Transverse colon (tissue), 4 donors: Measurements from ENCODE around the gene PTPRN2. TPM values are rescaled to one million over a fixed set of nuclear protein-coding genes. Genes with fewer than 3 reads are reported as not detected.
A peak's percentile ranks its signal among the peaks of the same experiment; 100 is the strongest.

ENCODE experiments used
- DNase-seq: peaks from one replicate; pipeline ENCODE4 v3.0.0-alpha.2; 2019
- H3K27ac ChIP-seq, 4 donors: fragments of 200-600 bp; sonication (generic); 2 replicates each; pipeline ENCODE4 v1.5.1; 2016 to 2018; ENCODE audit warnings: inconsistent platforms in 4 of 4
- H3K27me3 ChIP-seq: fragments of 200-600 bp; sonication (generic); 2 replicates; pipeline ENCODE4 v1.5.1; 2017; ENCODE audit warnings: inconsistent platforms
- H3K36me3 ChIP-seq, 4 donors: fragments of 200-600 bp; sonication (generic); 2 replicates each; pipeline ENCODE4 v1.5.1; 2017 to 2019; ENCODE audit warnings: inconsistent platforms in 4 of 4
- H3K4me1 ChIP-seq, 4 donors: fragments of 200-600 bp; sonication (generic); 2 replicates each; pipeline ENCODE4 v1.5.1; 2017 to 2020; ENCODE audit warnings: inconsistent platforms in 4 of 4
- H3K4me3 ChIP-seq, 4 donors: fragments of 200-600 bp; sonication (generic); 1 replicate in 1 of 4; 2 replicates in 3 of 4; pipeline versions ENCODE4 v1.5.1 to v1.6.1; 2017 to 2019; ENCODE audit warnings: inconsistent platforms in 4 of 4
- H3K9me3 ChIP-seq, 2 donors: fragments of 200-600 bp; sonication (generic); 2 replicates each; pipeline ENCODE4 v1.5.1; 2017 to 2019; ENCODE audit warnings: inconsistent platforms in 2 of 2
- EP300 ChIP-seq: sonication (generic); formaldehyde crosslinking; IDR thresholded peaks from one replicate; pipeline ENCODE4 v1.6.1; 2017; ENCODE audit warnings: antibody characterized with exemption, low read depth
- POLR2A ChIP-seq: fragments of 450-650 bp; IDR thresholded peaks from one replicate; pipeline ENCODE4 v1.6.1; 2016; ENCODE audit warnings: antibody characterized with exemption, mild to moderate bottlenecking, moderate library complexity
- POLR2AphosphoS5 ChIP-seq, 3 donors: sonication (generic); formaldehyde crosslinking; IDR thresholded peaks; one replicate each; pipeline ENCODE4 v1.6.1; 2016; ENCODE audit warnings: antibody characterized with exemption in 3 of 3
- WGBS, 2 donors: methylation state at CpG; one replicate each; pipeline ENCODE4 v1.1.5; 2018; ENCODE audit warnings: low coverage in 1 of 2; 5-methylcytosine and 5-hydroxymethylcytosine counted together
- in situ Hi-C, 4 donors: fragments of 200-750 bp; cut with MboI; loops; one replicate each; pipeline versions ENCODE4 v1.15.0 to v1.15.1; 2017; ENCODE audit warnings: low sequenced_read_pairs in 3 of 4, low pct_ligation_motif_present in 1 of 4, low pct_unique_long_range_greater_than_20kb in 1 of 4
- intact Hi-C: fragments of 100-400 bp; cut with DNase I; formaldehyde crosslinking; loops from one replicate; pipeline ENCODE4 v1.15.1; 2023; ENCODE audit warnings: low total_unique reads
- total RNA-seq, 4 donors: library from RNA; depleted of rRNA; stranded (reverse); fragments of >200 nt; gene quantifications; one replicate each; pipeline ENCODE4 v1.1.0, GENCODE V29; 2016
- TF ChIP-seq, protein P1 (sequence below), 5 experiments: fragments of 200-600 bp in 3 of 5; fragments of 450-650 bp in 2 of 5; sonication (generic) in 3 of 5; IDR thresholded peaks; 1 replicate in 2 of 5; 2 replicates in 3 of 5; pipeline ENCODE4 v1.5.1; 2016 to 2017; ENCODE audit warnings: antibody characterized with exemption in 5 of 5, inconsistent platforms in 3 of 5, mild to moderate bottlenecking in 2 of 5, moderate library complexity in 1 of 5

Gene PTPRN2
- total RNA-seq, 4 donors from 2014 or later: 15.4 to 31.1 (median 21.8) TPM

DNA sequence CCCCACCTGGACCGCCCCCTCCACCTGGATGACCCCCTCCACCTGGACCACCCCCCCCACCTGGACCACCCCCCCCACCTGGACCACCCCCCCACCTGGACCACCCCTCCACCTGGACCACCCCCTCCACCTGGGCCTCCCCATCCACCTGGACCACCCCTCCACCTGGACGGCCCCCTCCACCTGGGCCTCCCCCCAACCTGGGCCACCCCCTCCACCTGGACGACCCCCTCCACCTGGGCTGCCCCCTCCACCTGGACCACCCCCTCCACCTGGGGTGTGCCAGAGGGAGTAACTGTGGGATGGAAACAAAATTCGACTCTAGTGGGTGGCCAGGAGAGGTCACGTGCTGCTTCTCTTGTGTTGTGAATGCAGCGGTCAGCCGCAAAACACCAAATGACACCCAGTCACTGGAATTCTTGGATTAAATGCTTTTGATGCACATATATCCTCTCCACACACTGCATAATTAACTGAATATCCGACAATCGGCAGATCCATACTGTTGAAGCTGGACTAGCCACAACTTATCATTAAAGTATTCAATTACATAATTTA lies 316.7 kb downstream of the PTPRN2 start:
- TF ChIP-seq POLR2AphosphoS5 (IDR thresholded peaks at IDR 0.05) (no peak), EP300 (no peak), POLR2A (no peak)
- TF ChIP-seq, protein P1, sequence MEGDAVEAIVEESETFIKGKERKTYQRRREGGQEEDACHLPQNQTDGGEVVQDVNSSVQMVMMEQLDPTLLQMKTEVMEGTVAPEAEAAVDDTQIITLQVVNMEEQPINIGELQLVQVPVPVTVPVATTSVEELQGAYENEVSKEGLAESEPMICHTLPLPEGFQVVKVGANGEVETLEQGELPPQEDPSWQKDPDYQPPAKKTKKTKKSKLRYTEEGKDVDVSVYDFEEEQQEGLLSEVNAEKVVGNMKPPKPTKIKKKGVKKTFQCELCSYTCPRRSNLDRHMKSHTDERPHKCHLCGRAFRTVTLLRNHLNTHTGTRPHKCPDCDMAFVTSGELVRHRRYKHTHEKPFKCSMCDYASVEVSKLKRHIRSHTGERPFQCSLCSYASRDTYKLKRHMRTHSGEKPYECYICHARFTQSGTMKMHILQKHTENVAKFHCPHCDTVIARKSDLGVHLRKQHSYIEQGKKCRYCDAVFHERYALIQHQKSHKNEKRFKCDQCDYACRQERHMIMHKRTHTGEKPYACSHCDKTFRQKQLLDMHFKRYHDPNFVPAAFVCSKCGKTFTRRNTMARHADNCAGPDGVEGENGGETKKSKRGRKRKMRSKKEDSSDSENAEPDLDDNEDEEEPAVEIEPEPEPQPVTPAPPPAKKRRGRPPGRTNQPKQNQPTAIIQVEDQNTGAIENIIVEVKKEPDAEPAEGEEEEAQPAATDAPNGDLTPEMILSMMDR (IDR thresholded peaks at IDR 0.05): no peak
- DNase-seq: no peak
- Histone ChIP-seq H3K9me3 (no peaks in the 10 kb centered on the region), H3K27ac (no peak overlapping the region), H3K36me3 (no peaks in the 10 kb centered on the region), H3K4me3 (no peak overlapping the region), H3K27me3 (no peaks in the 10 kb centered on the region), H3K4me1 (peaks cover 0 to 25% (median 10%) of the 10 kb centered on the region in 4 donors)
- intact Hi-C loops (no loop called here), in situ Hi-C loops (no loop called here)
- 95% methylated on average over 7 of the region's 9 CpGs; no CpG with 5 or more reads in 1 of the 2 donors for WGBS, 2 donors

DNA sequence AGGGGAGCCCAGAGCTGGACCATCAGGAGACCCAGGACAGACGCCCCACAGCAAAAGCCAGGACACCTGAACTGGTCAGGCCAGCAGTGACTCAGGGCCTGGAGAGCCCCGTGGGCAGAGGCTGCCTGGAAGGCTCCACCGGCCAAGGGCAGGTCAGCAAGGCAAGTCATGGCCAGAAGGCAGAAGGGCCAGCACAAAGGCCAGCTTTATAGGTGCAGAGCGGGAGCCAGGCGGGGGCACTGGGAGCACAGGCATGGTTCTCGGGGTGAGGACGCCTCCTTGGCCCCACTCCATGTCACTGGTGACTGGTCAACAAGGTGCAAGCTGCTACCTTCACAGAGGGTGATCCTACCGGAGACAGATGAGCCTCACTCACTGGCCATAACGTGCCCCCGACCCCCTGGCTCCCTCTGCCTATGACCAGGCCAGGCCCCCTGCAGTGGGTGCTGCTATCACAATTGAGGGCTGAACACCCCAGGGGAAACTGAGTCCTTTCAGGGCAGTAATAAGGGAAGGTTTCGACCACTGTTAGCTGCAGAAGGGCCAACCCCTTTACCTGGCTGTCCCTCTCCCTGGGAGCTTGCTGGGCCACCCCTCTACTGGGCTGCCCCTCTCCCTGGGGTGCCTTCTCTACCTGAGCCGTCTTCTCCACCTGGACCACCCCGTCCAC lies 317.4 kb downstream of the PTPRN2 start:
- TF ChIP-seq POLR2A: no peak
- TF ChIP-seq POLR2AphosphoS5 (IDR thresholded peaks at IDR 0.05): no peak
- TF ChIP-seq EP300: no peak
- TF ChIP-seq, protein P1 (IDR thresholded peaks at IDR 0.05): no peak
- intact Hi-C loops: no loop called here

DNA sequence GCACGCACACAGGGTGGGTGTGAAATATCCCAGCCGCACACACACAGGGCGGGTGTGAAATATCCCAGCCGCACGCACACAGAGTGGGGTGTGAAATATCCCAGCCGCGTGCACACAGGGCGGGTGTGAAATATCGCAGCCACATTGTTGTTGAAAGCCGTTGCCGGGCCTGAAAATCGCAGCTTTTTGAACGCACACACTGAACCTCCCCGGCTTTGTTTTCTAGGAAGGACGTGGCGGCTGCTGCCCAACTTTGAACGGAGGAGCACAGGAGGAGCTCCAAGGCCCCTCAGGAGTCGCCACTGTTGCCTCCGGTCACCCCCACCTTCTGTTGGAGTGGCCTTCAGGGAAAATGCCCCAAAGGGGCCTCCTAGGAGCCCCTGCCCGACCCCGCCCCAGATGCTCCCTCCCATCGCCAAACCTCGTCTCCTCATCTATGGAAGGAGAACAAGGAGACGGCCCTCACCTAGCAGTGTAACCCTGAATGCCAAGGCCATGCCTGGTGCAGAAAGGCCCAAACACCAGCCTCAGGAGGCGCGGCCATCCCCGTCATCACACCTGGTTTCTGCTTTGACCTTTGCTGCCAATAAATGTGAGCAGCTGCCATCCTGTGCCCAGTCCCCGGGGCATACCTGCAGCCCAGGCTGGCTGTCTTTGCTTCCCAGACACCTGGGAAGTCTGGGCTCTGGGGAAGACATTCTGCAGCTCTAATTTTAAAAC lies 318.6 kb downstream of the PTPRN2 start:
- Histone ChIP-seq H3K4me1 (peaks cover 0 to 34% (median 19%) of the 10 kb centered on the region in 4 donors), H3K9me3 (no peaks in the 10 kb centered on the region), H3K36me3 (no peaks in the 10 kb centered on the region), H3K27me3 (no peaks in the 10 kb centered on the region), H3K27ac (peak overlapping the region in 3 of 4 donors; percentile 32 to 49 (median 47)), H3K4me3 (no peak overlapping the region)
- intact Hi-C loops: no loop called here
- TF ChIP-seq, protein P1 (IDR thresholded peaks at IDR 0.05): no peak
- TF ChIP-seq POLR2AphosphoS5 (IDR thresholded peaks at IDR 0.05) (peak in 2 of 3 donors; percentile 24 to 48), POLR2A (no peak), EP300 (no peak)
- peak; percentile 75 for DNase-seq
- 78% methylated on average over 28 of the region's 28 CpGs; no CpG with 5 or more reads in 1 of the 2 donors for WGBS, 2 donors
- in situ Hi-C loops: no loop called here

More for the DNA sequence above, 317.4 kb downstream of the PTPRN2 start:
- in situ Hi-C loops: no loop called here
- WGBS, 2 donors: 83% methylated on average over 11 of the region's 13 CpGs; no CpG with 5 or more reads in 1 of the 2 donors
- Histone ChIP-seq H3K27ac (no peak overlapping the region), H3K36me3 (no peaks in the 10 kb centered on the region), H3K9me3 (no peaks in the 10 kb centered on the region), H3K4me3 (no peak overlapping the region), H3K27me3 (no peaks in the 10 kb centered on the region), H3K4me1 (peaks cover 0 to 25% (median 10%) of the 10 kb centered on the region in 4 donors)
- no peak for DNase-seq
